CD4-positive, alpha-beta T cell (primary cell): Measurements from ENCODE around the gene PTGFRN. TPM values are rescaled to one million over a fixed set of nuclear protein-coding genes. Genes with fewer than 3 reads are reported as not detected.

ENCODE experiments used
- ATAC-seq: fragments of 200-7000 bp; cut with Tn5 transposase; one replicate; pipeline ENCODE4 v1.10.0; 2022; ENCODE audit warnings: mild to moderate bottlenecking; ENCODE audit not compliant: poor library complexity
- CTCF ChIA-PET: fragments of 350-600 bp; sonication (Branson Sonifier 250); formaldehyde crosslinking; loops from one replicate; lab custom pipeline; 2021; ENCODE audit warnings: antibody characterized with exemption, inconsistent platforms; lab: Charles Lee
- POLR2A ChIA-PET: fragments of 350-600 bp; sonication (Branson Sonifier 250); formaldehyde crosslinking; loops from one replicate; lab custom pipeline; 2021; ENCODE audit warnings: antibody characterized with exemption, inconsistent platforms; lab: Charles Lee
- DNase-seq, 14 experiments: peaks; one replicate each; pipeline ENCODE4 v3.0.0-alpha.2; 2013 to 2020; ENCODE audit warnings: mixed read lengths in 2 of 14
- H3K27ac ChIP-seq, 2 donors: one replicate each; pipeline versions ENCODE4 v1.5.1 to v1.7.0; 2013; ENCODE audit warnings: low read length in 2 of 2, low read depth in 1 of 2, mild to moderate bottlenecking in 1 of 2
- H3K27me3 ChIP-seq, 2 experiments: 1 replicate in 1 of 2; 2 replicates in 1 of 2; pipeline versions ENCODE4 v1.6.1 to v1.7.0; 2013; ENCODE audit warnings: low read length in 2 of 2, control low read depth in 1 of 2, mild to moderate bottlenecking in 1 of 2, moderate library complexity in 1 of 2; ENCODE audit not compliant: insufficient read depth in 2 of 2, control insufficient read depth in 1 of 2
- H3K36me3 ChIP-seq: one replicate; pipeline ENCODE4 v1.6.1; 2013; ENCODE audit warnings: low read length, control low read depth; ENCODE audit not compliant: insufficient read depth
- H3K4me1 ChIP-seq: one replicate; pipeline ENCODE4 v1.6.1; 2013; ENCODE audit warnings: low read length, control low read depth; ENCODE audit not compliant: insufficient read depth
- H3K4me3 ChIP-seq: one replicate; pipeline ENCODE4 v1.5.1; 2013; ENCODE audit warnings: mild to moderate bottlenecking, low read length, moderate library complexity
- H3K9me3 ChIP-seq, 2 experiments: 1 replicate in 1 of 2; 2 replicates in 1 of 2; pipeline versions ENCODE4 v1.6.1 to v1.7.0; 2013; ENCODE audit warnings: low read length in 2 of 2, mild to moderate bottlenecking in 2 of 2, control low read depth in 1 of 2, moderate library complexity in 1 of 2; ENCODE audit not compliant: control insufficient read depth in 1 of 2, insufficient read depth in 1 of 2
- H3K27ac Mint-ChIP-seq: one replicate; pipeline ENCODE4 v1.8.0; 2020; ENCODE audit warnings: mixed read lengths
- H3K27me3 Mint-ChIP-seq: one replicate; pipeline ENCODE4 v1.8.0; 2021; ENCODE audit warnings: mixed read lengths
- H3K36me3 Mint-ChIP-seq: one replicate; pipeline ENCODE4 v1.8.0; 2021; ENCODE audit warnings: low read depth, mixed read lengths
- H3K4me1 Mint-ChIP-seq: one replicate; pipeline ENCODE4 v1.8.0; 2021; ENCODE audit warnings: low read depth, mixed read lengths
- H3K4me3 Mint-ChIP-seq: one replicate; pipeline ENCODE4 v1.8.0; 2020; ENCODE audit warnings: mild to moderate bottlenecking, mixed read lengths
- H3K9me3 Mint-ChIP-seq: one replicate; pipeline ENCODE4 v1.8.0; 2020; ENCODE audit warnings: mixed read lengths
- CTCF ChIP-seq: fragments of 200-600 bp; IDR thresholded peaks from one replicate; pipeline ENCODE4 v1.8.0; 2022; ENCODE audit warnings: antibody characterized with exemption, mild to moderate bottlenecking
- intact Hi-C, 2 experiments: fragments of 100-400 bp; cut with DNase I in 1 of 2; cut with micrococcal nuclease in 1 of 2; formaldehyde crosslinking; loops; one replicate each; pipeline versions ENCODE4 v1.15.1 to v1.9.0; 2023 to 2025; cut with DNase I, micrococcal nuclease
- total RNA-seq, 174 experiments: library from RNA in 2 of 174; stranded (reverse) in 2 of 174; gene quantifications; one replicate each; pipeline ENCODE4 v1.2.3 and lab custom pipeline; 2021 to 2026

The PTGFRN gene
- total RNA-seq, 2 experiments from 2014 or later = 0.38 to 0.45 TPM

GRCh38 chr1:116911779-116912469 is 2.2 kb downstream of the PTGFRN start:
- no peak overlapping the region for H3K27ac Mint-ChIP-seq
- peaks cover 0 to 9% of the 10 kb centered on the region in 2 experiments for H3K27me3 ChIP-seq
- no peaks in the 10 kb centered on the region for H3K9me3 Mint-ChIP-seq
- H3K27ac ChIP-seq = no peak overlapping the region
- intact Hi-C loops = no loop called here
- peaks cover 25% of the 10 kb centered on the region for H3K4me1 ChIP-seq
- ChIA-PET POLR2A (no interaction called here), CTCF (interaction anchor here (0.6 kb wide), 1 partner anchor 75 kb away, joined by 3 read pairs; no protein-coding TSS in a partner anchor)
- no peaks in the 10 kb centered on the region for H3K27me3 Mint-ChIP-seq
- no peaks in the 10 kb centered on the region for H3K36me3 Mint-ChIP-seq
- H3K4me1 Mint-ChIP-seq = peaks cover 6% of the 10 kb centered on the region
- TF ChIP-seq CTCF = no peak
- ATAC-seq (no peak), DNase-seq (no peak)
- H3K4me3 Mint-ChIP-seq = no peak overlapping the region
- H3K9me3 ChIP-seq = no peaks in the 10 kb centered on the region
- no peaks in the 10 kb centered on the region for H3K36me3 ChIP-seq
- no peak overlapping the region for H3K4me3 ChIP-seq

- H3K4me3 Mint-ChIP-seq = no peak overlapping the region
- H3K4me1 Mint-ChIP-seq = peaks cover 6% of the 10 kb centered on the region
- intact Hi-C loops = no loop called here
- Histone ChIP-seq H3K27me3 (peaks cover 0 to 9% of the 10 kb centered on the region in 2 experiments), H3K4me1 (peaks cover 25% of the 10 kb centered on the region), H3K36me3 (no peaks in the 10 kb centered on the region), H3K4me3 (no peak overlapping the region), H3K9me3 (no peaks in the 10 kb centered on the region), H3K27ac (no peak overlapping the region)
- no peaks in the 10 kb centered on the region for H3K9me3 Mint-ChIP-seq
- no peak overlapping the region for H3K27ac Mint-ChIP-seq
- H3K36me3 Mint-ChIP-seq = no peaks in the 10 kb centered on the region
- ChIA-PET CTCF (interaction anchor here (0.7 kb wide), 1 partner anchor 175 kb away, joined by 4 read pairs; no protein-coding TSS in a partner anchor), POLR2A (no interaction called here)
- no peak for TF ChIP-seq CTCF
- DNase-seq (no peak), ATAC-seq (no peak)
- no peaks in the 10 kb centered on the region for H3K27me3 Mint-ChIP-seq
Measured at GRCh38 chr1:116912846-116913245, 3.1 kb downstream of the PTGFRN start.

GRCh38 chr1:116913941-116914340 is 4.2 kb downstream of the PTGFRN start:
- CTCF ChIA-PET = no interaction called here
- TF ChIP-seq CTCF = no peak
- Histone ChIP-seq H3K27ac (no peak overlapping the region), H3K9me3 (no peaks in the 10 kb centered on the region), H3K4me3 (no peak overlapping the region), H3K27me3 (peaks cover 0 to 9% of the 10 kb centered on the region in 2 experiments), H3K4me1 (peaks cover 25% of the 10 kb centered on the region), H3K36me3 (no peaks in the 10 kb centered on the region)
- Mint-ChIP-seq H3K9me3 (no peaks in the 10 kb centered on the region), H3K36me3 (no peaks in the 10 kb centered on the region), H3K4me3 (no peak overlapping the region), H3K27me3 (no peaks in the 10 kb centered on the region), H3K4me1 (peaks cover 6% of the 10 kb centered on the region), H3K27ac (no peak overlapping the region)
- POLR2A ChIA-PET = no interaction called here
- intact Hi-C loops = no loop called here
- DNase-seq (no peak), ATAC-seq (no peak)
